C4-2B (cell line): ENCODE results near the gene CTSK.

Experiments used
- CTCF ChIP-seq: fragments of 450-650 bp; conservative IDR thresholded peaks from 2 replicates; pipeline ENCODE4 v1.5.1; 2017; ENCODE audit warnings: mild to moderate bottlenecking
- ZFX ChIP-seq: fragments of 450-650 bp; IDR thresholded peaks from 2 replicates; pipeline ENCODE4 v1.6.1; 2017

- TF ChIP-seq CTCF (no peak), ZFX (no peak)
Measured at GRCh38 chr1:150753416-150753815, 54.6 kb downstream of the CTSK start.
